Heart right ventricle (tissue), 16 donors: Measurements from ENCODE around the gene GGA3. TPM values are rescaled to one million over a fixed set of nuclear protein-coding genes. Genes with fewer than 3 reads are reported as not detected.

Experiments
- ATAC-seq, 8 donors: fragments of 200-7000 bp; cut with Tn5 transposase; one replicate each; pipeline ENCODE4 v1.9.1; 2020; ENCODE audit warnings: mild to moderate bottlenecking in 8 of 8, moderate library complexity in 8 of 8, moderate number of reproducible peaks in 1 of 8
- DNase-seq, 2 donors: peaks; one replicate each; pipeline ENCODE4 v3.0.0-alpha.2; 2020
- H3K27ac ChIP-seq, 10 donors: fragments of 200-600 bp; sonication (generic) in 2 of 10; one replicate each; pipeline versions ENCODE4 v1.5.0 to v1.8.0; 2020 to 2022; ENCODE audit warnings: mild to moderate bottlenecking in 3 of 10
- H3K27me3 ChIP-seq, 7 donors: fragments of 200-600 bp; one replicate each; pipeline ENCODE4 v1.8.0; 2021 to 2022; ENCODE audit warnings: mild to moderate bottlenecking in 2 of 7
- H3K36me3 ChIP-seq, 9 donors: fragments of 200-600 bp; sonication (generic) in 1 of 9; one replicate each; pipeline versions ENCODE4 v1.5.0 to v1.8.0; 2020 to 2022; ENCODE audit warnings: mild to moderate bottlenecking in 2 of 9
- H3K4me1 ChIP-seq, 9 donors: fragments of 200-600 bp; sonication (generic) in 1 of 9; one replicate each; pipeline versions ENCODE4 v1.5.0 to v1.8.0; 2020 to 2022; ENCODE audit warnings: mild to moderate bottlenecking in 4 of 9
- H3K4me3 ChIP-seq, 10 donors: fragments of 200-600 bp; sonication (generic) in 2 of 10; one replicate each; pipeline versions ENCODE4 v1.5.0 to v1.8.0; 2020 to 2022; ENCODE audit warnings: mild to moderate bottlenecking in 7 of 10, moderate library complexity in 2 of 10
- H3K9me3 ChIP-seq, 11 donors: fragments of 200-600 bp in 10 of 11; sonication (generic) in 2 of 11; one replicate each; pipeline versions ENCODE4 v1.5.0 to v1.8.0; 2013 to 2022; ENCODE audit warnings: mild to moderate bottlenecking in 2 of 11, control low read depth in 1 of 11, moderate library complexity in 1 of 11
- WGBS, 2 donors: extraction: QIAGEN DNeasy Blood & Tissue Kit; methylation state at CpG; one replicate each; pipeline ENCODE4 v1.1.7; 2013; ENCODE audit warnings: inconsistent platforms in 1 of 2; 5-methylcytosine and 5-hydroxymethylcytosine counted together
- intact Hi-C, 10 donors: fragments of 100-400 bp; cut with DNase I; formaldehyde crosslinking; loops; one replicate each; pipeline versions ENCODE4 v1.11.1 to v1.14.2; 2022
- polyA plus RNA-seq, 2 donors: library from polyadenylated mRNA; stranded (reverse); fragments of 200-250 nt; gene quantifications; one replicate each; pipeline ENCODE4 v1.2.3, GENCODE V29; 2013
- total RNA-seq, 10 donors: library from RNA; stranded (reverse); fragmentation: NEBNext Ultra II Directional in 3 of 10; extraction: Animal tissue kit (Norgen Biotek cat#: 25700) in 3 of 10; gene quantifications; one replicate each; pipeline versions ENCODE4 v1.2.1 to v1.2.4, GENCODE V29; 2021 to 2023
- TF ChIP-seq, protein P1 (sequence below), 9 donors: fragments of 200-600 bp; sonication (generic) in 2 of 9; IDR thresholded peaks; one replicate each; pipeline versions ENCODE4 v1.5.0 to v1.8.0; 2021 to 2022; ENCODE audit warnings: antibody characterized with exemption in 9 of 9, mild to moderate bottlenecking in 5 of 9, moderate library complexity in 1 of 9
- donor health status: Arrhythmogenic right ventricular cardiomyopathy.
- donor health status: ischemic (EF 13 %, LVEDD 7.1; RV severe dilation, severe dysfunction).
- donor health status: healthy with polysubstance abuse.
- donor health status: DM: no; HTN: yes; CAD: no.
- donor health status: DM: no; HTN: no; CAD: no.
- donor health status: ischemic (EF 25% LVEDD 6.9; RV normal size, moderate dysfunction).
- donor health status: ischemic (EF 25% LVEDD 5.7; RV mildly dilated, moderate dysfunction).
- donor health status: healthy.
- donor health status: DM: yes; HTN: yes; CAD: no.
- donor health status: Ischemic cardiomyopathy.
- donor health status: ischemic (EF 35%, LVEDD 5.7; RV mildly dilated, moderate dysfunction).
- donor health status: nonischemic (EF 11% LVEDD 7.7; RV severe dilation, severe dysfunction).
- donor health status: DM: yes; HTN: yes; CAD: no.
- donor health status: PGD.
- donor health status: ischemic (EF 29% LVEDD 5.4; RV normal size, mild dysfunction).
- donor health status: nonischemic (EF 23%, LVEDD 6.1; RV moderate dilation, normal function).

The GGA3 gene
- total and polyA plus RNA-seq, 12 donors = 13.1 to 30.2 (median 20.7) TPM

DNA sequence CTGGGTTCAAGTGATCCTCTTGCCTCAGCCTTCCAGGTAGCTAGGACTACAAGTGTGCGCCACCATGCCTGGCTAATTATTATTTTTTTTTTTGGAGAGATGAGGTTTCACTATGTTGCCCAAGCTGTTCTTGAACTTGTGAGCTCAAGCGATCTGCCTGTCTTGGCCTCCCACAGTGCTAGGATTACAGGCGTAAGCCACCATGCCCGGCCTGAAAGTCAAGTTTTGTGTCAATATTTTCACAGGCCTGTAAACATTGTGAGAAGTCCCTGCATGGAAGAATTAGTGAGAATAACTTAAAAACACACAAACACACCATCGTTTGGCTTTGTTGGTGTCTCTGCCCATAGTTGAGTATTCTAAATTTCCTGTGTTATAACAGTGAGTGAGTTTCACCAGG is 33.7 kb downstream of the GGA3 start:
- TF ChIP-seq, protein P1, sequence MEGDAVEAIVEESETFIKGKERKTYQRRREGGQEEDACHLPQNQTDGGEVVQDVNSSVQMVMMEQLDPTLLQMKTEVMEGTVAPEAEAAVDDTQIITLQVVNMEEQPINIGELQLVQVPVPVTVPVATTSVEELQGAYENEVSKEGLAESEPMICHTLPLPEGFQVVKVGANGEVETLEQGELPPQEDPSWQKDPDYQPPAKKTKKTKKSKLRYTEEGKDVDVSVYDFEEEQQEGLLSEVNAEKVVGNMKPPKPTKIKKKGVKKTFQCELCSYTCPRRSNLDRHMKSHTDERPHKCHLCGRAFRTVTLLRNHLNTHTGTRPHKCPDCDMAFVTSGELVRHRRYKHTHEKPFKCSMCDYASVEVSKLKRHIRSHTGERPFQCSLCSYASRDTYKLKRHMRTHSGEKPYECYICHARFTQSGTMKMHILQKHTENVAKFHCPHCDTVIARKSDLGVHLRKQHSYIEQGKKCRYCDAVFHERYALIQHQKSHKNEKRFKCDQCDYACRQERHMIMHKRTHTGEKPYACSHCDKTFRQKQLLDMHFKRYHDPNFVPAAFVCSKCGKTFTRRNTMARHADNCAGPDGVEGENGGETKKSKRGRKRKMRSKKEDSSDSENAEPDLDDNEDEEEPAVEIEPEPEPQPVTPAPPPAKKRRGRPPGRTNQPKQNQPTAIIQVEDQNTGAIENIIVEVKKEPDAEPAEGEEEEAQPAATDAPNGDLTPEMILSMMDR (IDR thresholded peaks at IDR 0.05) = no peak
- H3K27ac ChIP-seq = peak overlapping the region in 2 of 10 donors; percentile 44 to 84
- intact Hi-C loops = no loop called here
- H3K9me3 ChIP-seq = no peaks in the 10 kb centered on the region
- peaks cover 0 to 15% (median 0%) of the 10 kb centered on the region in 9 donors for H3K4me1 ChIP-seq
- DNase-seq (no peak), ATAC-seq (no peak)
- H3K4me3 ChIP-seq = no peak overlapping the region
- H3K27me3 ChIP-seq = no peaks in the 10 kb centered on the region
- WGBS, 2 donors = 90% methylated on average over 5 of the region's 5 CpGs
- peaks cover 0 to 100% (median 41%) of the 10 kb centered on the region in 9 donors for H3K36me3 ChIP-seq

DNA sequence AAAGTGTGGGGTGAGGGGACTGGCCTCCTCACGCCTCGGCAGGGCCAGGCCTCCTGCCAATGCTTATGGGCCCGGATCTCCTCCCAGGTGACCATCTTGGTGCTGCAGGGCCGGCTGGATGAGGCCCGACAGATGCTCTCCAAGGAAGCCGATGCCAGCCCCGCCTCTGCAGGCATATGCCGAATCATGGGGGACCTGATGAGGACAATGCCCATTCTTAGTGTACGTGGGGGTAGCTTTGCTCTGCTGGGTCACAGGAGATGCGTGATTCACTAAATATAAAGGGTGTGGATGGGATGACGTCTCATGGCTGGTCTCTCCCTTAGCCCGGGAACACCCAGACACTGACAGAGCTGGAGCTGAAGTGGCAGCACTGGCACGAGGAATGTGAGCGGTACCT is 36.4 kb downstream of the GGA3 start:
- Histone ChIP-seq H3K4me1 (peaks cover 0 to 15% (median 0%) of the 10 kb centered on the region in 9 donors), H3K4me3 (no peak overlapping the region), H3K36me3 (peaks cover 0 to 99% (median 26%) of the 10 kb centered on the region in 9 donors), H3K9me3 (no peaks in the 10 kb centered on the region), H3K27me3 (no peaks in the 10 kb centered on the region), H3K27ac (no peak overlapping the region)
- WGBS, 2 donors = 78 to 80% methylated on average over 14 of the region's 14 CpGs
- DNase-seq (no peak), ATAC-seq (no peak)
- TF ChIP-seq, protein P1 (IDR thresholded peaks at IDR 0.05) = no peak
- intact Hi-C loops = no loop called here

DNA sequence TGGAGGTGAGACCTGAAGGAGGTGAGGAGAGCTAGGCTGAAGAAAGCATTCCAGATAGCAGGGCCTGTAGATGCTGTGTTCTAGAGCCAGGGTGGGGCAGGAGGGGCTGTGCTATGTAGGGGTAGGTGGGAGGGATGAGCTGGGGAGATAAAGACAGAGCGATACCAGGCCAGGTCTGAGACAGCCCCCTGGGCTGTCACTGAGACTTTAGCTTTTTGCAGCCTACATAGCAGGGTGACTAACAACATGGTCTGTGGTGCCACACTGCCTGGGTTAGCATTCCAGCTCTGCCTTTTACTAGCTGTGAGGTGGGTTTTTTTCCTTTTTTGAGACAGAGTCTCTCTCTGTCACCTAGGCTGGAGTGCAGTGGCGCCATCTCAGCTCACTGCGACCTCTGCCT is 41.6 kb downstream of the GGA3 start:
- Histone ChIP-seq H3K36me3 (peaks cover 0 to 100% (median 50%) of the 10 kb centered on the region in 9 donors), H3K27me3 (no peaks in the 10 kb centered on the region), H3K4me1 (no peaks in the 10 kb centered on the region), H3K27ac (no peak overlapping the region), H3K9me3 (no peaks in the 10 kb centered on the region), H3K4me3 (no peak overlapping the region)
- TF ChIP-seq, protein P1 (IDR thresholded peaks at IDR 0.05) = no peak
- 93 to 94% methylated on average over 3 of the region's 3 CpGs for WGBS, 2 donors
- intact Hi-C loops = no loop called here
- ATAC-seq = no peak
- DNase-seq = no peak

DNA sequence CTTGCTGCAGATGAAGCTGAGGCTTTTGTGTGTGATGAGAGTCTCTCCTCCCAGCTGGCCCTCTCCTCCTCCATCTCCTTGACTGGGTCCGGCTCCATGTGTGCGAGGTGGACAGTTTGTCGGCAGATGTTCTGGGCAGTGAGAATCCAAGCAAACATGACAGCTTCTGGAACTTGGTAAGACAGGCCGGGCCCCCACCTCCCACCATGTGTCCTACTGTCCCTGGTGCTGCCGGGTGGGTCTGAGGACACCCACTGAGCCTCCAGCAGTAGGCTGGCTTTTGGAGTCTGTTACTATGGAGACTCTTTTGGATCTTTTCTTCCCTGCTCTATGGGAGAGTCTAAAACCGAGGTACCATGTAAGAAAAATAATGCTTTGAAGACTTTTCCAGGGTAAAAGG is 43.3 kb downstream of the GGA3 start:
- WGBS, 2 donors = 88 to 90% methylated on average over 6 of the region's 6 CpGs
- no peak overlapping the region for H3K4me3 ChIP-seq
- DNase-seq = no peak
- no peak overlapping the region for H3K27ac ChIP-seq
- no peak for ATAC-seq
- TF ChIP-seq, protein P1 (IDR thresholded peaks at IDR 0.05) = no peak
- H3K27me3 ChIP-seq = no peaks in the 10 kb centered on the region
- H3K4me1 ChIP-seq = no peaks in the 10 kb centered on the region
- intact Hi-C loops = no loop called here
- H3K9me3 ChIP-seq = no peaks in the 10 kb centered on the region
- H3K36me3 ChIP-seq = peaks cover 0 to 100% (median 64%) of the 10 kb centered on the region in 9 donors
